GM21717 (cell line): ENCODE data around the gene SCAMP5.

ENCODE experiments used
- ATAC-seq: cut with Tn5 transposase; IDR thresholded peaks from one replicate; pipeline ENCODE4 v1.9.1; 2021; ENCODE audit warnings: mild to moderate bottlenecking, moderate library complexity; ENCODE audit not compliant: unreplicated experiment

The SCAMP5 gene

DNA sequence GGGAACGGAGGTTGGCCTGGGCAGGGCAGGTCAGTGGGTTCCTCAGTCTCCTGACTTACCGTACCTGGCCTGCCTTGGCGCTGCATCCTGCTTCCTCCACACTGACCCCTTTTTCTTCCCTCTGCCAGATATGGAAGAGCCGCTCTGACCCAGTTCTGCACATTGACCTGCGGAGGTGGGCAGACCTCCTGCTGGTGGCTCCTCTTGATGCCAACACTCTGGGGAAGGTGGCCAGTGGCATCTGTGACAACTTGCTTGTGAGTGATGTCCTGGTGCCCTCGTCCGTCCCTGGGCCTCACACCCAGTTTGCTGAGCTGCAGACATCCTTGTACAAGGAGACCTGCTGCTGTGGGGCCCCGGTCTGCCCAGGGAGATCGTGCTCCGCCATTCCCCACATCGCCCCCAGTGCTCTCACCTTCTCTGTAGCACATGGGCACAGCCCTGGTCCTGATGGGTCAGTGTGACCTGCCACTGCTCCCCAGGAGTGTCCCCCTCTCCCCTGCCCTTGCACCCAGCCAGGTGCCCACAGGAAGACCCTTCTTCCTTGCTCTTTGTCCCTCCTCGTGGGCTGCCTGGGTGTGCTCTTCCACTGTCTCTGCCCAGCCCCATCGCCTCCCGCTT lies 49.0 kb downstream of the SCAMP5 start:
- no peak for ATAC-seq

DNA sequence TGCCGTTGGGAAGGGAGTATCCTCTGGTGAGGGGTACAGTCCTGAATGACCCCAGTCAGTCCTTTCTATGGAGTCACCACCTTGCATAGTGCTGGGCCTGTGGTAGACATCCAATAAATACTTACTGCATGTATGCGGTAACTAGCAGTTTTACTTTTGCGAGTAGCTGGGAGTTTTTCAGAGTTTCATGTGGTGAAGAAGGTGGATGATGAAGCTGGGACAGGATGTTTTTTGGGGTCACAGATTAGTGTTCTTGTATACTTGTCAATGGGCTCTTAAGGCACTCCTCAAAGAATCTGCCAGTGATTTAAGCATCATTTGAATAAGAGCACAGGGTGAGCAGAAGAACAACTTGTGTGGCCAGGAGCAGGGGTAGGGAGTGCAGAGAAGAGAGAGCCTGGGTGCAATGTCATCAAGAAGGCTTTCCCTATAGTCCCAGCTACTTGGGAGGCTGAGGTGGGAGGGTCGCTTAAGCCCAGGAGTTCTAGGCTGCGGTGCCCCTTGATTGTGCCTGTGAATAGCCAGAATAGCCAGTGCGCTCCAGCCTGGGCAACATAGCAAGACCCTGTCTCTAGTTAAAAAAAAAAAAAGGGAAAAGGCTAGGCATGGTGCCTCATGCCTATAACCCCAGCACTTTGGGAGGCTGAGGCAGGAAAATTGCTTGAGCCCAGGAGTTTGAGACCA lies 50.1 kb downstream of the SCAMP5 start:
- ATAC-seq, result no peak

DNA sequence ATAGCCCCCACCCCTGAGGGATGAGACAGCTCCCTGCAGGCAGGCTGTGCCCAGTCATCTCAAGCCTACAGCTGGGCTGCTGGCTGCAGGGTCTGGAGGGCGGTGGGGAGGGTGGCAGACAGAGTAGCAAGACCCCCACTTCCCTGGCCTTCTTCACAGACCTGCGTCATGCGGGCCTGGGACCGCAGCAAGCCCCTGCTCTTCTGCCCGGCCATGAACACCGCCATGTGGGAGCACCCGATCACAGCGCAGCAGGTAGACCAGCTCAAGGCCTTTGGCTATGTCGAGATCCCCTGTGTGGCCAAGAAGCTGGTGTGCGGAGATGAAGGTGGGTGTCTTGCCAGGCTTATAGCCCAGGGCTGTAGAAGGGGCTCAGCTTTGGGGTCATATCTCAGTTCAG lies 53.0 kb downstream of the SCAMP5 start:
- no peak for ATAC-seq

DNA sequence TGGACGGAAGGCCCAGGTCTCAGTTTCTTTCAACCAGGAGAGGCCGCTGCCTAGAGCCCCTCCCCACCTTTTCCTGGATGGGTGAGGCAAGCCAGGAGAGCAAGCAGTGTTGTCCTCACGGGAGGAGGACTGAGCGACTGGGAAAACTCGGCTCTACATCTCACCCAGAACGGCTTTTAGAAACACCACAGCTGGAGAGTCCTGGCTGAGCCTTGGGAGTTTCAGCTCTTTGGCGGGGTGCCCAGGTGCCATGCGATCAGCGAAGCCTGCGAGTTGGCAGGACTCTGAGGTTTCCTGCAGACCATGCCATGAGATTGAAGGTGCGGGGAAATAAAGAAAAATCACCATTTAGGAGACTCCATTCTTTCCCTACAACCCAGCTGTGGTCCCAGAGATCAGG lies 54.0 kb downstream of the SCAMP5 start:
- no peak for ATAC-seq

DNA sequence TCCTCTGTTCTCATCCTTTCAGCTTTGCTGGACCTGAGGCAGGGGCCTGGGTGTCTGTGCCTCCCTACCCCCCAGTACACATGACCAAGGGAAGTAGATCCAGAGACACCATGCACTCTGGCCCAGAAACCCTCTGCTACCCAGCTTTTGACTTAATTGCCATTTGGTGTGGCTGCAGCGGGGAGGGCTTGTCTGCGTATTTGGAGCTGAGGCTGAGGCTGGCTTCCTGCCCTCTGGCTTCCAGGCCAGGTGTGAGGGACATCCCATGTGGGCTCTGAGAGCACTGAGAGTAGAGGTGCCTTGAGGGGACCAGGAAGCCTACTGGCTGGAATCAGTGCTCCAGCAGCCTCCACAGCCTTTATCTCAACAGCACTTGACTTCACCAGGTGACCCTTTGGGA lies 54.9 kb downstream of the SCAMP5 start:
- no peak for ATAC-seq

DNA sequence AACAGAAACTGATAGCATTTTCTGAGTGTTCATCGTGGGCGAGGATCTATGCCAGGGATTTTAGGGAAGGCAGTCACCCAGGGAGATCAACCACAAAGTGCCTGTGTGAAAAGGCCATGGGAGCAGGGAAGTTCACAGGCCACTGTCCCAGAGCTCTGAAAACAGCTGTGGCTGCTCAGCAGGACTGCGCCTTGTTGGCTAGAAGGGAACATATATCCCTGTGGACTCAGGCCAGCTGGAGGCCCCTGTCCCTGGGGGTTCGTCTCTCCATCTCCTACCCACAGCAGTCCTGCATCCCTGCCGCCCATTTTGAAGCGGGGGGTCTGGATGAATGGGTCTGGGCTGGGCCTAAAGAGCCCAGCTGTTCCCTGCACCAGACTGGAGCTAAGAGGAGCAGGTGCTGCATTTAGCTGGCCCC lies 55.8 kb downstream of the SCAMP5 start:
- ATAC-seq, result no peak

DNA sequence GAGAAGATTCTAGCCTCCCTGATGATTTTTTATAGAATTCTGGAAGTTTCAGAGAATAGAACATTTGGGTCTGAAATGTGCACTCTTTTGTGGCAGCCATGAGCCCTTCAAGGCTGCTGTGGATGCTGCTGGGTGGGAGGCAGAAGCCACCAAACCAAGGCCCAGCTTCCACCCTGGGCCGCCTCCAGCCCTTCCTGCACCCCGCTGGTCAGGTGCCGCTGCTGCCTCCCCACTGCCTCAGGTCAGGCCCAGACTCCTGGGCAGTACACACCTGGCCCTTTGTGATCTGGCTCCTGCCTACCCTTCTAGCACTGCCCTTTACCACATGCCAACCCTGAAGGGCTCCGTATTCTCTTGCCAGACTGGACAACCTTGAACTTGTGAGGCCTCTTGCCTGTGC lies 56.3 kb downstream of the SCAMP5 start:
- ATAC-seq, result no peak

DNA sequence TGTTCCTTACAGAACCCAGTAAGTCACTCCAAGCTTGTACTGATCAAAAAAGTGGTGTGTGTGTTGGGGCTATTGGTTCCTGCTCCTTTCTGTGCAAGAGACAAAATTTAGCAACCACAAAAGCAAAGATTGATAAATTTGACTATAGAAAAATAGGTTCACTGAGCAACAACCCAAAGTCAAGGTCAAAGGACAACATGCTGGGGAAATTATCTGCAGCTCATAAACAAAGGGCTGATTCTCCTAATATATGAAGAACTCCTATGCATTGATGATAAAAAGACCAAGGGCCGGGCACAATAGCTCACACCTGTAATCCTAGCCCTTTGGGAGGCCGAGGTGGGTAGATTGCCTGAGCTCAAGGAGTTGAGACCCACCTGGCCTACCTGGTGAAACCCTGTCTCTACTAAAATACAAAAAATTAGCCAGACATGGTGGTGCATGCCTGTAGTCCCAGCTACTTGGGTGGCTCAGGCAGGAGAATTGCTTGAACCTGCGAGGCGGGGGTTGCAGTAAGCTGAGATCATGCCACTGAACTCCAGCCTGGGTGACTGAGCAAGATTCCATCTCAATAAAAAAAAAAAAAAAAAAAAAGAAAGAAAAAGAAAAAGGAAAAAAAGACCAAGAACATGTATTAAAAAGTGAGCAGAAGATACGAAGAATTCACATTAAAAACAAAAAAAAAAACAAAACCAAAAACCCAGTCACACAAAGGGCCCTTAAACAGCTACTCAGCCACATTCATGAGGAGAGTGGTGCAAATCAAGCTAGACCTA lies 57.8 kb downstream of the SCAMP5 start:
- no peak for ATAC-seq

DNA sequence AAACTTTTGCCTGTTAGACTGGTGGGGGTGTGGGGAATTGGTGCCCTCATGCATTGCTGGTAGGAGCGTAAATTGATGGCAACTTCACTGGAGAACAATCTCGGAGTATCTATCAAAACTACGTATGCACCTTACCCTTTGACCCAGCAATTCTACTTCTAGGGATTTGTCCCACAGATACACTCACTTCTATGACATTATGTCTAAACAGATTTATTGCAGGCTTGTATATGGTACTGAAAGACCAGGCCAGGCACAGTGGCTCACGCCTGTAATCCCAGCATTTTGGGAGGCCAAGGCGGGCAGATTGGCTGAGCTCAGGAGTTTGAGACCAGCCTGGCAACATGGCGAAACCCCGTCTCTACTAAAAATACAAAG lies 58.4 kb downstream of the SCAMP5 start:
- ATAC-seq, result no peak

DNA sequence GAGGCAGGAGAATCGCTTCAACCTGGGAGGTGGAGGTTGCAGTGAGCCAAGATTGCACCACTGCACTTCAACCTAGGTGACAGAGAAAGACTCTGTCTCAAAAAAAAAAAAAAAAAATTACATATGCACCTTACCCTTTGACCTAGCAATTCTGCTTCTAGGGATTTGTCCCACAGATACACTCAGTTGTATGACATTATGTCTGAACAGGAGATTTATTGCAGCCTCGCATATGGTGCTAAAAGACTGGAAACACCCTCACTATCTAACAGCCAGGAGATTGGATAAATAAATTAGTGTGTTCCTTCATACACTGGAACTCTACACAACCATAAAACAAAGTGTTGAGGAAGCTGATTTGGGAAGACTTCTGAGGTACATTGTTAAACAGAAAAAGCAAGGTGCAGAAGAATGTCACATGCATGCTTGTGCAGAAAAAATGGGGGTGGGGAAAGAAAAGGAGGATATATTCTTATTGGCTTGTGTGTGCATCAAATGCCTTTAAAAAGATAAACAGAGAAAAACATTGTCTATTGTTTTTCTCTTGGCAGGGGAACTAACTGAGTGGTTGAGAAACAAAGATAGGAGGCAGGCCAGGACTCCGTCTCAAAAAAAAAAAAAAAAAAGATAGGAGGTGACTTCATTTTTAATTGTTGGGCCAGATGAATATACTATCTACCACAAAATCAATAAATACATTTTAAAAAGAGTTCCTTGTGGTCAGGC lies 59.0 kb downstream of the SCAMP5 start:
- ATAC-seq, result no peak

DNA sequence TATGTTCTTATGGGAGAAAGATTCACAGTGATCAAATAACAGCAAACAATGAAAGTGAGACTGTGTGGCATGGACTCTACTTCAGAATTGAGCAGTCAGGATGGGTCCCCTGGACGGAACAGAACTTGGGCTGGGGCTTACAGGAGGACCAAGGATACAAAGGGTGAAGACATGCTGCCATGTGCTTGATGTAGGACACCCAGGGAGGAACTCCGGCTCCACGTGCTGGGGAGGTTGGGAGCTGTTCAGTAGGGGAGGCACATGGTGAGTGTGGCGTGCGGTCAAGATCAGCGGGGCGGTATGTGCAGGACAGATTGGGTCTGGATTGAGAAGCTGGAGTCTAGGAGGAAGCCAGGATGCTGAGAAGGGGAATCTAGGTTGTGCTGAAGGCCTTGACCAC lies 60.7 kb downstream of the SCAMP5 start:
- ATAC-seq, result no peak

DNA sequence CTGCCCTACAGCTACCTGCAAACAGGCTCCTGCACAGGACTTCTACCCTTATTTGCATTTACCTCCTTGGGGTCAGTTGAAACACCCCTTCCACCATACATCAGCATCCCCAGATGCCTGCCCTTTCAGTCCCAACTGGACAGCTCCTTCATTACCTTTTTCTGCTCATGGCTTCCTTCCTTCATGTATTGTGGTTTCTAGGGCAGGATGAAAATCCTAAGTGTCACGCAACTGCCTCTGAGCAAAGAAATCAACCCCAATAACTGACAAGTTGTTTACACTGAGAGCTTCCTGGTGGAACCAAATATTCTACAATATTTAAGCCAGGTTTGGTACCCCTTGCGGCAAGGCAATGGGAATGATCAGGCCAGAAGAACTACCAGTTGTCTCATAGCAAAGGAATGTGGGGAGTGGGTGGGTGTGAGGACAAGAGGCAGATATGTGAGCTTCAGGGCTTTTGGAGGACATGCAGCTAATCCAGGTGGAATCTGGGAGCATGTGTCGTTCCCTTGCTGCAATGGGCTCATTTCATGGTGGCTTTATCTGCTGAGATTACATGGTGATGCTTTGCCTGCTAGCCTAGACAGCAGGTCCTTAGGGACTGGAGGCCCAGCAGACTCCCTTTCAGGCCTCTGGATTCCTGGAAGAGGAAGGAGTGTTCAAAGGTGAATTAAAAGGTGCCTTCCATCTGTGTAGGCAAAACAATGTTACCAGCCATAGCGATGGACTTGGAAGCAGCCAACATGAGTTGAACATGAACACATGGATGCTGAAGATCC lies 63.0 kb downstream of the SCAMP5 start:
- no peak for ATAC-seq

DNA sequence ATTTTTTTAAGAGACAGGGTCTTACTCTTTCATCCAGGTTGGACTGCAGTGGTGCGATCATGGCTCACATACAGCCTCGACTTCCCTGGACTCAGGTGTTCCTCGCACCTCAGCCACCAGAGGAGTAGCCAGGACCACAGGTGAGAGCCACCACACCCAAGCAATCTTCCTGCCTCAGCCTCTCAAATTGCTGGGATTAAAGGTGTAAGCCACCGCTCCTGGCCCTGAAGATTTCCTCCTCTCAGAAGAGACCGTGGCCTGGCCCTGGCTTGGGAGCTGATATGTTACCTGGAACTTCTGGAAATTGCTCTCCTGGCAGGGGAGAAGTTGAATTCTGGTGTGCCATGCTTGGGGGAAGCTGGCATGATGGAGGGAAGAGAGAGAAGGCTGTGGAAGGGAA lies 64.2 kb downstream of the SCAMP5 start:
- no peak for ATAC-seq

DNA sequence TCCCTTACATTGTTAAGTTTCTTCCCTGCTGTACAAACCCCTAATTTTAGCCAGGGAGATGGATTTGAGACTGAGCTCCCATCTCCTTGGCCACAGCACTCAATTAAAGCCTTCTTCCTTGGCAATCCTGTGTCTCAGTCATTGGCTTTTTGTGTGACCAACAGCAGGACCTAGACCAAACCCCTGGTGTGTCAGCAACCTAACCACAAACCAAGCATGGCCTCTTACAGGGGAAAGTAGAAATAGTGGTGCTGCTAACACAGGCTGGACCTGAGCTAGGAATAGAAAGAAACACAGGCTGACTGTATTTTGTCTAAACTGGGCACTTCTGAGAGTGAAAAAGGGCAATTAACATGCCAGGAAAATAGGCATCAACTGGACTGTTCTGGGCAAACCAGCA lies 65.9 kb downstream of the SCAMP5 start:
- ATAC-seq, result no peak

DNA sequence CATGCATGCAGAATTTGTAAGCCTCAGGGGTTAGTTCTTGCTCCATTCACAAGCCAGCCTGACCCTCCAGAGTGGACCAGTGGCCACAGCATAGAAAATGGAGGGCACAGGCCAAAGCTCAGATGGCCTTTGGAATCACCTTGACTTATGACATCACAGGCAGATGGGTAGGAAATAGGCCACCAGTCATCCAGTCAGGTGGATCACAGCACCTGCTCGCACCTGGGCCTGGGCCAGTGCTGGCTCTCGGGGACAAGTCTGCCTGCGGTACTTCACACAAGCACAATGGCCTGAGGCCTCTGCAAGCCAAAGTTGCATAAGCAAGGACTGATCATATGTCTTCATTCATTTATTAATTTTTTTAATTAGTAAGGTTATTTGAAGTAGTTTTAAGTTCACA lies 67.3 kb downstream of the SCAMP5 start:
- no peak for ATAC-seq

DNA sequence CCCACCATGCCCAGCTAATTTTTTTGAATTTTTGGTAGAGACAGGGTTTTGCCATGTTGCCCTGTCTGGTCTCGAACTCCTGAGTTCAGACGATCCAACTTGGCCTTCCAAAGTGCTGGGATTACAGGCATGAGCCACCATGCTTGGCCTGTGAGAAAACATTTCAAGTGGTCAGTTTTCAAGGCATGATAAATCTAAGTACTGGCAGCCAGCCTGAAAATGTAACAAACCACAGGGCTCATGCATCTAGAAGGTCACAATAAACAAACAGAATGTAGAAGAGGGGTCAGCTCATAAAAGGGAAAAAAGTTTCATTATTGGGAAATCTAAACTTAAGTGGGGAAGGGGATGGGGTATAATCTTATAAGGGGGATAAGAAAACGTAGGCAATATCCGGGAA lies 68.0 kb downstream of the SCAMP5 start:
- ATAC-seq, result no peak

DNA sequence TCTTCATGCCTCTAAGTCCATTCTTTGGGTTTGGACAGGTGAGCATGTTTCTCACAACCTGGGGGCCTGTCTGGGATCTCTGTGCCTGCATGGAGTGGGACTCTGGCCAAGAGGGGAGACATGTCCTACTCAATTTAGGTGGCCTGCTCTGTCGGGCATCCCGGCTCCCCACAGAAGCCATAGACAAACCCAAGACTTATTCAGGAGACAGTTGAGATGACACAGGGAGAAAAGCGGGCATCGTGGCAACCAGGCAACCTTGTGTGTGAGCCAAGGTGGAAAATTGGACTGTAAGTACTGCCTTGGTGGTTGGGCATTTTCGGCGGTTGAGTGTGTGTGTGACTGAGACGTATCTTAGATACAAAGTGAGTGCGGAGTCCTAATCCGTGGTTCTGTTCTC lies 68.5 kb downstream of the SCAMP5 start:
- no peak for ATAC-seq

DNA sequence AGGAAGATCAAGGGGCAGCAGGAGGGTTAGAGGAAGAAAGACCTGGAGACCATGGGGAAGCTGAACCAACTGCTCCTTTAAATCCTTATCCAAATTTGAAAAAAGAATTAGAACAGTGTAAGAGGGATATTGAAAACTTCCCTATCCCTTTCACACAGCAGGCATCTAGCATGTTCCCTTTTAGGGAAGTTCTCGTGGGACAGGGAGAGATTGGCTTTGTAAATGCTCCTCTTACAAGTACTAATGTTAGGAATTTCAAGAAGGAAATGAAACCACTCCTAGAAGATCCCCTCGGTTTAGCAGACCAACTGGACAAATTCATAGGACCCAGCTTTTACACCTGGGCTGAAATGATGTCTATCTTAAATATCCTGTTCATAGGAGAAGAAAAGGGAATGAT lies 69.5 kb downstream of the SCAMP5 start:
- no peak for ATAC-seq

DNA sequence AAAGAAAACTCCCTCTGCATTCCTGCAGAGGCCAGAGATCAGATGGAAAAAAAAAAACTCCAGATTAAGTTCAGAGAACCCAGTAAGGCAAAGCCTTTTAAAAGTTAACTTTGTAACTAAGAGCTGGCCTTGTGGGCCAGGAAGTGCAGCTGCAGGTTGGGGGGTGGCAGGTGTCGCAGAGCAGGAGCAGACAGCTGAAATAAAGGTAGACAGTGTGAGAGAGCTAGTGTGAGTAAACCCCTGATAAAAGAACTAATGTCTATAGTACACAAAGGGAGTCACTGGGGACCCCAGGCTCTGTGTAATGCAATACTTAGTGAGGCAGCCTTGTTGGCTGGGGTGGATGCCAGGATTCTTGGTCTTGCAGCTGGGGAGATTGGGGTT lies 70.1 kb downstream of the SCAMP5 start:
- ATAC-seq, result no peak

DNA sequence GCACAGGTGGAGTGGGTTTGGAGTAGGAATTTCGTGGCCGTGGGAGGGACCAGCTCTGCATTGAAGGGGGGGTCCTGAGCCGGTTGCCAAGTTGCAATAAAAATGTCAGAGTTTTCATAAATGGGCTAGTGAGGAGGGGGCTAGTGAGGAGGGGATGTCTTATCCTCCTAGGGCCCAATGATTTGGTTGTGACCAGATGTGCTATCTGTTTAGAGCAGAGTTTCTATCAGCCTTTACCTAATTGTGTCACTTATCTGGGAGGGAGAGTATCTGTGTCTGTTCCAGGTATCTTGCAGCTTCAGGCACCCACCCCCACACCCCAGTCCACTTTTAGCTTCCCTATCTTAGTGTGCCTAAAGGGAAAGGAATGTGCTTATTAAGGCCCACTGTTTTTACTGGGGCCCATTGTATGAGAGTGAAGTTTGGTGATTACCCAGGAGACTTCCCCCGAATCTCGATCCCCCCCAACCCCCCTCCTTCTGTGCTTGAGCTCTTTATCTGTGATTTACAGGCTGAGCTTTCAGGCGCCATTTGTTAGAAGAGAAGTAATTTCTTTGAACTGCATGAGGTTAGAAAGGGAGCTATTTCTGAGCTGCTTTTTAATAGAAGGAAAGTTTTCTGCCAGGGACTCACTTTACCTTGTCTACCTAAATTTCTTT lies 70.6 kb downstream of the SCAMP5 start:
- ATAC-seq, result no peak
